Duodenal mucosa (tissue), 2 donors: ENCODE data around the gene TUT4.

Experiments
- H3K27ac ChIP-seq: one replicate; pipeline ENCODE4 v1.7.0; 2013; ENCODE audit warnings: low read depth, low read length
- H3K27me3 ChIP-seq, 2 donors: one replicate each; pipeline ENCODE4 v1.7.0; 2013; ENCODE audit warnings: low read length in 2 of 2, control low read depth in 1 of 2; ENCODE audit not compliant: insufficient read depth in 2 of 2, control insufficient read depth in 1 of 2
- H3K36me3 ChIP-seq, 2 donors: one replicate each; pipeline ENCODE4 v1.7.0; 2013; ENCODE audit warnings: low read length in 2 of 2, control low read depth in 1 of 2; ENCODE audit not compliant: insufficient read depth in 2 of 2, control insufficient read depth in 1 of 2
- H3K4me1 ChIP-seq, 2 donors: one replicate each; pipeline ENCODE4 v1.7.0; 2013; ENCODE audit warnings: low read length in 2 of 2, control low read depth in 1 of 2; ENCODE audit not compliant: insufficient read depth in 2 of 2, control insufficient read depth in 1 of 2
- H3K4me3 ChIP-seq, 2 donors: one replicate each; pipeline ENCODE4 v1.7.0; 2013; ENCODE audit warnings: low read length in 2 of 2, low read depth in 1 of 2
- H3K9ac ChIP-seq, 2 donors: one replicate each; pipeline ENCODE4 v1.7.0; 2013; ENCODE audit warnings: low read length in 2 of 2, low read depth in 1 of 2
- H3K9me3 ChIP-seq, 2 donors: one replicate each; pipeline ENCODE4 v1.7.0; 2013; ENCODE audit warnings: low read length in 2 of 2, control low read depth in 1 of 2; ENCODE audit not compliant: control insufficient read depth in 1 of 2

Gene TUT4

DNA sequence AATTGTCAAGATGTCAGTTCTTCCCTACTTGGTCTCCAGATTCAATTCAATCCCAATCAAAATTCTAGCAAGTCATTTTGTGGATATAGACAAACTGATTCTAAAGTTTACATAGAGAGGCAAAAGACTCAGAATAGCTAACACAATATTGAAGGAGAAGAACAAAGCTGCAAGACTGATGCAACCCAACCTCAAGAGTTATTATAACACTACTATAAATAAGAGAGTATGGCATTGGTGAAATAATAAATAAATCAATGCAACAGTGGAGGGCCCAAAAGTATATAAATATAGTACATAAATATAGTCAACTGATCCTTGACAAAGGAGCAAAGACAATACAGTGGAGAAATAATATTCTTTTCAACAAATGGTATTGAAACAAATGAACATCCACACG is 98.8 kb downstream of the TUT4 start:
- peaks cover 3 to 9% of the 10 kb centered on the region in 2 donors for H3K36me3 ChIP-seq
- H3K9ac ChIP-seq, result no peak overlapping the region
- no peak overlapping the region for H3K4me3 ChIP-seq
- no peaks in the 10 kb centered on the region for H3K27me3 ChIP-seq
- H3K4me1 ChIP-seq, result no peaks in the 10 kb centered on the region
- no peaks in the 10 kb centered on the region for H3K9me3 ChIP-seq
- no peak overlapping the region for H3K27ac ChIP-seq

DNA sequence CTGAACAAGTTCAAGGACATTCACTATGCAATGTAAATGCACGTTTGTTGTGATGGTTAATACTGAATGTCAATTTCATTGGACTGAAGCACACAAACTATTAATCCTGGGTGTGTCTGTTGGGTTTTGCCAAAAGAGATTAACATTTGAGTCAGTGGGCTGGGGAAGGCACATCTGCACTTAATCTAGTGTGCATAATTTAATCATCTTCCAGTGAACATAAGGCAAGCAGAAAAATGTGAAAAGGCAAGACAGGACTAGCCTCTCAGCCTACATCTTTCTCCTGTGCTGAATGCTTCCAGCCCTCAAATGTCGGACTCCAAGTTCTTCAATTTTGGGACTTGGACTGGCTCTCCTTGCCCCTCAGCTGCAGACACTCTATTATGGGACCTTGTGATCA is 108.4 kb downstream of the TUT4 start:
- Histone ChIP-seq H3K36me3 (peaks cover 0 to 28% of the 10 kb centered on the region in 2 donors), H3K9me3 (no peaks in the 10 kb centered on the region), H3K9ac (no peak overlapping the region), H3K27ac (no peak overlapping the region), H3K27me3 (no peaks in the 10 kb centered on the region), H3K4me3 (no peak overlapping the region), H3K4me1 (no peaks in the 10 kb centered on the region)

GRCh38 chr1:52439976-52440375 is 112.9 kb downstream of the TUT4 start:
- Histone ChIP-seq H3K9me3 (no peaks in the 10 kb centered on the region), H3K4me1 (no peaks in the 10 kb centered on the region), H3K27ac (no peak overlapping the region), H3K36me3 (peaks cover 4 to 31% of the 10 kb centered on the region in 2 donors), H3K4me3 (no peak overlapping the region), H3K27me3 (no peaks in the 10 kb centered on the region), H3K9ac (no peak overlapping the region)

- no peaks in the 10 kb centered on the region for H3K27me3 ChIP-seq
- H3K9me3 ChIP-seq, result no peaks in the 10 kb centered on the region
- H3K36me3 ChIP-seq, result peaks cover 4 to 23% of the 10 kb centered on the region in 2 donors
- no peak overlapping the region for H3K27ac ChIP-seq
- no peak overlapping the region for H3K9ac ChIP-seq
- H3K4me1 ChIP-seq, result no peaks in the 10 kb centered on the region
- H3K4me3 ChIP-seq, result no peak overlapping the region
These were observed 116.1 kb downstream of the TUT4 start for GRCh38 chr1:52436817-52437216.

DNA sequence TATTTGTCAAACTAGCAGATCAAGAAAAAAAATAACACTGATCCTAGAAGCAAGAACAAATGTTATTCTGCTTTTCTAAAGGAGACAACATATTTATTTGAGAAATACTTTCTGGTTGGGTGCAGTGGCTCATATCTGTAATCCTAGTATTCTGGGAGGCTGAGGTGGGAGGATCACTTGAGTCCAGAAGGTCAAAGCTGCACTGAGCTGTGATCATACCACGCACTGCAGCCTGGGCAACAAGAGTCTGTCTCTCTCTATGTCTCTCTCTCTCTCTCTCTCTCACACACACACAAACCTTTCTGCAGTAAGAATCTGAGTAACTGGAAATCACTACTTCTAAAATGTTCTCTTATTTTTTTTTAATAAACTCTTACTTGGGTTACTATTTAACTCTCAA is 117.2 kb downstream of the TUT4 start:
- no peaks in the 10 kb centered on the region for H3K9me3 ChIP-seq
- H3K36me3 ChIP-seq, result peaks cover 9 to 26% of the 10 kb centered on the region in 2 donors
- no peak overlapping the region for H3K9ac ChIP-seq
- no peaks in the 10 kb centered on the region for H3K27me3 ChIP-seq
- H3K27ac ChIP-seq, result no peak overlapping the region
- no peaks in the 10 kb centered on the region for H3K4me1 ChIP-seq
- no peak overlapping the region for H3K4me3 ChIP-seq

GRCh38 chr1:52435211-52435610 is 117.7 kb downstream of the TUT4 start:
- Histone ChIP-seq H3K4me1 (no peaks in the 10 kb centered on the region), H3K9ac (no peak overlapping the region), H3K4me3 (no peak overlapping the region), H3K36me3 (peaks cover 10 to 30% of the 10 kb centered on the region in 2 donors), H3K27me3 (no peaks in the 10 kb centered on the region), H3K9me3 (no peaks in the 10 kb centered on the region), H3K27ac (no peak overlapping the region)

GRCh38 chr1:52432807-52433206 is 120.1 kb downstream of the TUT4 start:
- Histone ChIP-seq H3K4me3 (no peak overlapping the region), H3K9ac (no peak overlapping the region), H3K36me3 (peaks cover 10 to 28% of the 10 kb centered on the region in 2 donors), H3K27ac (no peak overlapping the region), H3K9me3 (no peaks in the 10 kb centered on the region), H3K27me3 (no peaks in the 10 kb centered on the region), H3K4me1 (no peaks in the 10 kb centered on the region)

DNA sequence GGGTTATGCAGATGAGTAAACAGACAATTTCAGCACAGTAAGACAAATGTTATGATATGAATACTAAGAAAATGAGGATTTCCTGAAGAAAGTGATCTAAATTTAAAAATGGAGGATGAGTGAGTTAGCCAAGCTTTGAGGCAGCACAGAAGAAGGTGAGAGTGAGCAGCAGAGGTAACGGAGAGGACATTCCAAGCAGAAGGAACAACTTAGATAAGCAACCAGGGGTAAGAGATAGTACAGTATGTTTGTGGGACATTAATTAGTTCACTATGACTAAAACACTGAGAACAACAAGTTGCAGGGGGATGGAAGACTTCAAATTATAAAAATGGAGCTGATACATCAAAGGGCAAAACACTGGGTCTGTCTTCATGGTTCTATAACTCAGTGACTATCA is 125.7 kb downstream of the TUT4 start:
- H3K36me3 ChIP-seq, result peaks cover 17 to 38% of the 10 kb centered on the region in 2 donors

DNA sequence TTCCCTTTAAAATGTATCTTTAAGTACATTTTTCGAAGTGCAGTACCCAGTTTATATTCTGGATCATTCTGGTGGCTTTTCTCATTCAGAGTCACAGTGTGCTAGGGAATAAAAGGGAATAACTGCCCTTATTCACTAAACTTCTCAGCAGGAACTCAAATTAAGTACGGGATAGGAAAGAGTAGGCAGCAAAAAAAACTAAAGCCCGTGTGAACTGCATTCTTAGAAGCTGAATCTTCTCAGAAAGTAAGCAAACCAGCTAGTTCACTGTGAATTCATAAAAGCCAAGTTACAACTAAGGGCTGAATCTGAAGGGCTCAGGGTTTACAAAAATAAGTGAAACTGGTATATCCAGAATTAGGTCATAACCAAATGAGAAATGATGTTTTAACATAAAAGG is 126.5 kb downstream of the TUT4 start:
- no peaks in the 10 kb centered on the region for H3K27me3 ChIP-seq
- H3K4me3 ChIP-seq, result no peak overlapping the region
- peaks cover 17 to 38% of the 10 kb centered on the region in 2 donors for H3K36me3 ChIP-seq
- H3K9ac ChIP-seq, result no peak overlapping the region
- H3K27ac ChIP-seq, result no peak overlapping the region
- H3K9me3 ChIP-seq, result no peaks in the 10 kb centered on the region
- no peaks in the 10 kb centered on the region for H3K4me1 ChIP-seq

More for the DNA sequence above, 125.7 kb downstream of the TUT4 start:
- Histone ChIP-seq H3K27ac (no peak overlapping the region), H3K9ac (no peak overlapping the region), H3K27me3 (no peaks in the 10 kb centered on the region), H3K9me3 (no peaks in the 10 kb centered on the region), H3K4me1 (no peaks in the 10 kb centered on the region), H3K4me3 (no peak overlapping the region)

GRCh38 chr1:52424813-52425212 is 128.1 kb downstream of the TUT4 start:
- Histone ChIP-seq H3K9ac (no peak overlapping the region), H3K36me3 (peaks cover 11 to 25% of the 10 kb centered on the region in 2 donors), H3K9me3 (no peaks in the 10 kb centered on the region), H3K4me3 (no peak overlapping the region), H3K27ac (no peak overlapping the region), H3K4me1 (no peaks in the 10 kb centered on the region), H3K27me3 (no peaks in the 10 kb centered on the region)

GRCh38 chr1:52424231-52424636 is 128.7 kb downstream of the TUT4 start:
- H3K9me3 ChIP-seq, result no peaks in the 10 kb centered on the region
- H3K9ac ChIP-seq, result no peak overlapping the region
- no peaks in the 10 kb centered on the region for H3K27me3 ChIP-seq
- no peak overlapping the region for H3K27ac ChIP-seq
- H3K36me3 ChIP-seq, result peaks cover 11 to 25% of the 10 kb centered on the region in 2 donors
- no peak overlapping the region for H3K4me3 ChIP-seq
- H3K4me1 ChIP-seq, result no peaks in the 10 kb centered on the region
